GM10248 (cell line): ENCODE data around the gene ERCC6L2.

ENCODE experiments used
- CTCF ChIA-PET: fragments of 300-600 bp; sonication (Branson Sonifier 250); formaldehyde crosslinking; extraction: SDS; loops from one replicate; lab custom pipeline; 2021; ENCODE audit warnings: antibody characterized with exemption; lab: Yijun Ruan, JAX
- POLR2A ChIA-PET: fragments of 350-650 bp; sonication (Branson Sonifier 250); formaldehyde crosslinking; extraction: SDS; loops from one replicate; lab custom pipeline; 2020; ENCODE audit warnings: antibody characterized with exemption; lab: Yijun Ruan, JAX
- DNase-seq: peaks from one replicate; pipeline ENCODE4 v3.0.0; 2012; ENCODE audit errors: extremely low spot score
- TF ChIP-seq, protein P1 (sequence below): IDR thresholded peaks from 2 replicates; pipeline ENCODE4 v1.5.1; 2012; ENCODE audit warnings: mild to moderate bottlenecking, low read depth; ENCODE audit errors: extremely low read depth, missing control alignments, control extremely low read depth

The ERCC6L2 gene

DNA sequence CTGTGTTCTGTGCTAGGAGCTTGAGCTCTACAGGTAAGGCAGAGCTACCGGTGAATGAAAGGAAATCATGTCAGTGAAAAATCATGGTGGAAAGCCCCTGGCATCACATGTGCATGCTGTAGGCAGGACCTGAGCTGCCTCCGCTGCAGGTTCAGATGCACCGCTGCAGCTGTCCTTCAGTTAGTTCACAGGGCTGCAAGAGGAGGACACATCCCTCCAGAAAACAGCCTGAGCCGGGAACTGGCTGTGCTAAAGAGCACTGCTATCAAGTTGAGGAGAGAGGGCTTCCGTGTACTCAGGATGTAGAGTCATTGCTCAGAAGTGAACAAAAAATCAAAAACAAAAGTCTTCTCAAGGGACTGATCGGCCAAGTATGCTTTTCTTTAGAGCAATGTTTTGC lies 138.6 kb downstream of the ERCC6L2 start:
- ChIA-PET CTCF (interaction anchor here (1.5 kb wide), 1 partner anchor 10 kb away, joined by 3 read pairs; no protein-coding TSS in a partner anchor), POLR2A (no interaction called here)
- no peak for DNase-seq
- TF ChIP-seq, protein P1, sequence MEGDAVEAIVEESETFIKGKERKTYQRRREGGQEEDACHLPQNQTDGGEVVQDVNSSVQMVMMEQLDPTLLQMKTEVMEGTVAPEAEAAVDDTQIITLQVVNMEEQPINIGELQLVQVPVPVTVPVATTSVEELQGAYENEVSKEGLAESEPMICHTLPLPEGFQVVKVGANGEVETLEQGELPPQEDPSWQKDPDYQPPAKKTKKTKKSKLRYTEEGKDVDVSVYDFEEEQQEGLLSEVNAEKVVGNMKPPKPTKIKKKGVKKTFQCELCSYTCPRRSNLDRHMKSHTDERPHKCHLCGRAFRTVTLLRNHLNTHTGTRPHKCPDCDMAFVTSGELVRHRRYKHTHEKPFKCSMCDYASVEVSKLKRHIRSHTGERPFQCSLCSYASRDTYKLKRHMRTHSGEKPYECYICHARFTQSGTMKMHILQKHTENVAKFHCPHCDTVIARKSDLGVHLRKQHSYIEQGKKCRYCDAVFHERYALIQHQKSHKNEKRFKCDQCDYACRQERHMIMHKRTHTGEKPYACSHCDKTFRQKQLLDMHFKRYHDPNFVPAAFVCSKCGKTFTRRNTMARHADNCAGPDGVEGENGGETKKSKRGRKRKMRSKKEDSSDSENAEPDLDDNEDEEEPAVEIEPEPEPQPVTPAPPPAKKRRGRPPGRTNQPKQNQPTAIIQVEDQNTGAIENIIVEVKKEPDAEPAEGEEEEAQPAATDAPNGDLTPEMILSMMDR = no peak

DNA sequence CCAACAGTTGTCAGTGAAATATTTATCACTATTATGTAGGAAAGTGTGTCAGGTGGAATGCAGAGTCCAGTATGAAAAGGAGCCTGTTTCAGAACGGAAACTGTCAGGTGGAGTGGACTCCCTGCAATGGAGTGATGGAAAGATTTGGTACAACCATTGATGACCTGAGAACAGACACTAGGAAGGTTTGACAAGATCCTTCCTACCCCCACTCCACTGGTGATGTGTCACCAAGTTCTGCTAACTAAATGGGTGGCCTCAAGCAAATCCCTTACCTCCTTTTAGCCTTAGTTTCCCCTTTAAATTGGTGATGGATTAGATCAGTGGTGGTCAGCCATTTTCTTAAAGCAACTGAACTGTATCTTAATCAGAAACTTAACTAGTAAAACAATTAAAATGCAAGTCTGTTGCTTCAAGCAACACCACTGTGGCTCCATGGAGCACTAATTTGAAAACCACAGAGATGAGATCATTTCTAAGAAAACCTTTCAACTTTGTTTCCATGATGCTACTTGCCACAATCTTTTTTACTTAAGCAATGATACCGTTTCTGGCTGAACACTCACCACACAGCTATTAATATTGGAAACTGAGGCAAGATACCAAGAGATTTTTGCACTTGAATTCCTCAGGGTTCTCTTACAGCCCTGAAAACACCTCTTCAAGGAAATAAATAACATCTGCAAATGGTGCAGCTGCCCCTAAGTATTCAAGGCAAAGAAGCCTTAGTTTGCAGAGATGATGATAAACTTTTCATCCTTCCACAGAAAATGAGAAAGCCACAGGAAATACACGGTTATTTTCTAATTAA lies 140.6 kb downstream of the ERCC6L2 start:
- CTCF ChIA-PET = no interaction called here
- DNase-seq = peak; percentile 60
- TF ChIP-seq, protein P1 = no peak
- POLR2A ChIA-PET = no interaction called here
